ENCODE measurements around the gene CLDN6.
A peak's percentile ranks its signal among the peaks of the same experiment; 100 is the strongest.

The CLDN6 gene

DNA sequence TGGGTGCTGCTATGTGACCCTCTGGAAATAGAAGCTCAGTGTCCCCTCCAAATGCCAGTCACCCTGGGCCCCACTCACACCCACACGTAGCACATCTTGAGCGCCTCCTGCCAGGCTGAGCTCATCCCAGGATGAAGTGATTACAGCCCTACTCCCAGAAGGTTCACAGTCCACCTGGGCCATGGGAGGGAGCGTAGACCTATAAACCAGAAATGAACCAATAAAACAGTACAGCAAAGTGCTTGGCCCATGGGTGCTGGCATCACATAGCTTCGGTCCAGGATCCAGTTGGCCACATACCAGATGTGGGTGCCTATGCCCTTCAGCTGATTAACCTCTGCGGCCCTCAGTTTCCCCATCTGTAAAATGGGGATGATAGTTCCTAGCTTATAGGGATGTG is 20.9 kb upstream of the CLDN6 start:
- Histone ChIP-seq H3K9ac (ENCODE audit: low read depth in 1 of 2, low read length in 2 of 2) (peak overlapping the region in 1 of 2 donors; percentile 68), H3K9me3 (ENCODE audit: control insufficient read depth in 2 of 2, low read length in 2 of 2) (no peaks in the 10 kb centered on the region), H3K36me3 (ENCODE audit: control insufficient read depth in 2 of 2, insufficient read depth in 2 of 2, low read length in 2 of 2) (no peaks in the 10 kb centered on the region), H3K4me3 (ENCODE audit: low read length in 2 of 2) (peak overlapping the region; percentile 31 to 55), H3K4me1 (ENCODE audit: control insufficient read depth in 2 of 2, insufficient read depth in 2 of 2, low read length in 2 of 2) (peaks cover 22 to 28% of the 10 kb centered on the region in 2 donors), H3K27me3 (ENCODE audit: control insufficient read depth in 2 of 2, insufficient read depth in 2 of 2, low read length in 2 of 2) (peaks cover 23 to 25% of the 10 kb centered on the region in 2 donors), H3K27ac (ENCODE audit: low read depth in 2 of 2, low read length in 2 of 2) (peak overlapping the region; percentile 76 to 91)

DNA sequence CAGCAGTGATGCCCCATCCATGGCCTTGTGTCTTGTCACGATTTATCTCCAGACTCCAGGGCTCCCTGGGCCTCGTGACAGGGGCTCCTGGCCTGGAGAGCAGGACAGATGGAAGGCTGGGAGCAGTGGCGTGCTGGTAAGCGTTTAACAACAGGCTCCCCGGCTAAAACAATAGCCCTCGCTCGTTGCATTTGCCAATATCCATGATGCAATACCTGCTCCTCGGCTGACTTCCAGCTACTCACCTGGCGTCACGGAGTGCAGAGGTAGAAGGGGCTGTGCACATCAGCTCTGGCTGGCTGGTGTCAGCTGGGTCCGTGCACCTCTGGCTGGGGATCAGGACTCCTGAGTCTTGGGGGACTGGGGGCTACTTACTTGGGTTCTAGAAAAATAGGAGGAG is 20.3 kb upstream of the CLDN6 start:
- Histone ChIP-seq H3K4me1 (ENCODE audit: control insufficient read depth in 2 of 2, insufficient read depth in 2 of 2, low read length in 2 of 2) (peaks cover 22 to 28% of the 10 kb centered on the region in 2 donors), H3K27me3 (ENCODE audit: control insufficient read depth in 2 of 2, insufficient read depth in 2 of 2, low read length in 2 of 2) (peaks cover 19 to 24% of the 10 kb centered on the region in 2 donors)

DNA sequence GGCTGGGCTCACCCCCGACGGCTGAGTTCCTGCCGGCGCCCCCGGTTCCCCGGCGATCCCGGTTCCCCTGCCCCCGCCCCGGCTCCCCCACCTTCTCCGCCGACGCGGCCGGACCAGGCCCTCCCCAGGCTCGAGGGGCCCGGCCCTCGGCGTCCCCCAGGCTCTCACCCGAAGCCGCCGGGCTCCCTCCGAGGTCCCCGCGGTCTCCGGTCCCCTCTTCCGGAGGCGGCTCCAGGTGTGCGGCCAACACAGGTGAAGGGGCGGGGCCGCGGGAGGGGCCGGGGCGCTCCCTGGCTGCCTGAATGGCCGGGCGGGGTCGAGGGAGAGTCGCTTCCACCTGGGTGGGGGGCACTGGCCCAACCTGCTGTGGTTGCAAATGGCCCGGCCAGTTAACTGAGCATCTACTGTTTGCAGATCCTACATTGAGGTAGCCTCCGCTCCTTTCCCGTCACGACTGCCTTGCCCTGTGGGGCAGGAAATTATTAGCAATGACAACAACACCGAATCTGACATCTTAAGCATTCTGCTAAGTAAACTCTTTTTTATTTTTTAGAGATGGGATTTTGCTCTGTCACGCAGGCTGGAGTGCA is 18.8 kb upstream of the CLDN6 start, which contains the start of gene BICDL2:
Gene BICDL2 (minus strand): TSS at position 219 of the 590 bp plus-strand sequence. CDS start 1,448 bp downstream, outside the sequence.
- peak within 1 kb of the TSS; percentile 69 to 74 for H3K4me3 ChIP-seq (ENCODE audit: low read length in 2 of 2)
- H3K9me3 ChIP-seq (ENCODE audit: control insufficient read depth in 2 of 2, low read length in 2 of 2), result no peaks in the 10 kb centered on the region
- H3K27me3 ChIP-seq (ENCODE audit: control insufficient read depth in 2 of 2, insufficient read depth in 2 of 2, low read length in 2 of 2), result peaks cover 14 to 23% of the 10 kb centered on the region in 2 donors
- no peaks in the 10 kb centered on the region for H3K36me3 ChIP-seq (ENCODE audit: control insufficient read depth in 2 of 2, insufficient read depth in 2 of 2, low read length in 2 of 2)
- H3K4me1 ChIP-seq (ENCODE audit: control insufficient read depth in 2 of 2, insufficient read depth in 2 of 2, low read length in 2 of 2), result peaks cover 22 to 28% of the 10 kb centered on the region in 2 donors
- peak within 1 kb of the TSS; percentile 61 to 83 for H3K9ac ChIP-seq (ENCODE audit: low read depth in 1 of 2, low read length in 2 of 2)
- peak within 1 kb of the TSS; percentile 82 to 86 for H3K27ac ChIP-seq (ENCODE audit: low read depth in 2 of 2, low read length in 2 of 2)

More for the DNA sequence above, 20.3 kb upstream of the CLDN6 start:
- Histone ChIP-seq H3K27ac (ENCODE audit: low read depth in 2 of 2, low read length in 2 of 2) (peak overlapping the region; percentile 76 to 91), H3K36me3 (ENCODE audit: control insufficient read depth in 2 of 2, insufficient read depth in 2 of 2, low read length in 2 of 2) (no peaks in the 10 kb centered on the region), H3K4me3 (ENCODE audit: low read length in 2 of 2) (peak overlapping the region in 1 of 2 donors; percentile 31), H3K9ac (ENCODE audit: low read depth in 1 of 2, low read length in 2 of 2) (peak overlapping the region in 1 of 2 donors; percentile 68), H3K9me3 (ENCODE audit: control insufficient read depth in 2 of 2, low read length in 2 of 2) (no peaks in the 10 kb centered on the region)

DNA sequence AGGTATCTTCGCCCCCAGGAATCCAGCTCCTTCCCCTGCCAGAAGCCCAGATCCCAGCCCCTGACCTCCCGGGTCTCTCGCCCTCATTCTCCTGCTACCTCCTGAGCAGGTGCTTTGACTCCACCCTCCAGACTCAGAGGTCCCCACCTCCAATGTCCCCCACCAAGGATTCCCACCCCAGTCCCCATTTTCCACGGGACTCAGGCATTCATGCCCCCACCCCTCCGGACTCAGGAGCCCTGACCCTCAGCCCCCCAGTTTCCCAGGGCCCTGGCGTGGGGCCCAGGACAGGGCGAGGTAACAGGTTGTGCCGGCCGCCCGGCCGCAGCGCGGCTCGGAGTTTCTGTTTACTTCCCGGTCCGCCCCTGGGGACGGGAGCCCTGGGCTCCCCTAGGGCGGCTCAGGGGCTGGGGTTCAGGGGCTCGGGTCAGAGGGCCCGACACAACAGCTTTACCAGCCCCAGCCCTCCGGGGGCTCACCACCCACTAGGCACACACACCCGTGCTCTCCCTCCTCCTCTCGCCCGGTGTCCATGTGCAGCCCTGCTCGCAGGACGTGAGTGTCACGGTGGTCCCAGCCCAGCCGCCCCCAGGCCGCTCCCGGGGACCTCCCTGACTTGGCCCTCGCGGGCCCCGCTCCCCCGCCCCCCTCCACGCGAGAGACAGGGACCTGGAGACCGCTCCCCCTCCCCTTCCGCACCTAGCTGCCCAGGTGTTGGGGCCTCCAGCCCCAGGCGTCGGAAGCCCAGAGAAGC is 18.2 kb upstream of the CLDN6 start:
- Histone ChIP-seq H3K36me3 (ENCODE audit: control insufficient read depth in 2 of 2, insufficient read depth in 2 of 2, low read length in 2 of 2) (no peaks in the 10 kb centered on the region), H3K9ac (ENCODE audit: low read depth in 1 of 2, low read length in 2 of 2) (peak overlapping the region; percentile 61 to 83)

DNA sequence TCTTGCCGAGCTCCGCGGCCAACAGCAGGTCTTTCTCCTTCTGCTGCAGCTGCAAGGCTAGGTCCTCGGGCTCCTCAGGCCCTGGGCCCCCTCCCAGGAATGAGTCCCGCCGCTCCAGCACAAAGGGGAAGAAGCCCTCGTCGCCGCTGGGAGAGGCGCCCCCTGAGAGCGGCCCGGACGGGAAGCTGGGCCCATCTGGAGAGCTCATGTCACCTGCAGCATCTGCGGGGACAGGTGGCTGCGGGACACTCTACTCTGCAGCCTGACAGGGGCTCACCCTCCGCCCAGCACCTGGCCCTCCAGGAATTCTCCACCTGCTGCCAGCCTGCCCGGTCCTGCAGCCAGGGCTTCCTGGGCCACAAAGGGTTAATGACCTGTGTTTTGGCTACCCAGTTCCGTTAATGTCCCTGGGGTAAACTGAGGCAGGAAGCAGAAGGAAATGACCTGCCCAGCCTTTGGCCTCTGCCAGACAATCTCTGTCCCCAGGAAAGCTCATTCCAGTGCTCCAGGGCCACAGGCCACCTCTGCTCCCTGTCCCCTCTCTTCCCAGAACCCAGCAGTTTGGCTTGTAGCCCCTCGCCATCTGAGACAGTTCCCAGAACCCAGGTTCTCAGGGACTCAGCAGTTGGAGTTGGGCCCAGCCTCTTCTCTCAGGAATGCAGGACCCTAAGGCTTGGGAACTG is 17.4 kb upstream of the CLDN6 start:
- Histone ChIP-seq H3K4me3 (ENCODE audit: low read length in 2 of 2) (peak overlapping the region; percentile 69 to 74), H3K27me3 (ENCODE audit: control insufficient read depth in 2 of 2, insufficient read depth in 2 of 2, low read length in 2 of 2) (peaks cover 14 to 23% of the 10 kb centered on the region in 2 donors)

More for the DNA sequence above, 18.2 kb upstream of the CLDN6 start:
- Histone ChIP-seq H3K9me3 (ENCODE audit: control insufficient read depth in 2 of 2, low read length in 2 of 2) (no peaks in the 10 kb centered on the region), H3K27me3 (ENCODE audit: control insufficient read depth in 2 of 2, insufficient read depth in 2 of 2, low read length in 2 of 2) (peaks cover 14 to 23% of the 10 kb centered on the region in 2 donors), H3K4me1 (ENCODE audit: control insufficient read depth in 2 of 2, insufficient read depth in 2 of 2, low read length in 2 of 2) (peaks cover 22 to 33% of the 10 kb centered on the region in 2 donors), H3K27ac (ENCODE audit: low read depth in 2 of 2, low read length in 2 of 2) (peak overlapping the region; percentile 82 to 86), H3K4me3 (ENCODE audit: low read length in 2 of 2) (peak overlapping the region; percentile 69 to 74)

DNA sequence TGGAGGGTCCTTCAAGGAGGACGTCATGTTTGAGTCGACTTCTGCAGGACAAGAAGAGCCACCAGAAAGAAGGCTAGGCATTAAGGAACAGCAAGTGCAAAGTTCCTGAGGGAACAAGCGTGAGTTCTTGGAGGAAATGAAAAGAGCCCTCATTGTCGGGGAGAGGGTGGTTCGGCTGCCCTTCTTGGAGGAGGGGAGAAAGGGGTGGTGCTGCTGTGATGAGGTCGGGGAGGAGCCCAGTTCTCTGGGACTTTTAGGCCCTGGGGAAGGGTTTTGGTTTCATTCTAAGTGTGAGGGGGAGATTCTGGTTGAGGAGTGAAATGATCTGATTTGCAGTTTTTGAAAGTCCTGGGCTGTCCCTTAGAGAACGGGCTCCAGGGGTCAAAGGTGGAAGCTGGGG is 14.6 kb upstream of the CLDN6 start:
- Histone ChIP-seq H3K9me3 (ENCODE audit: control insufficient read depth in 2 of 2, low read length in 2 of 2) (no peaks in the 10 kb centered on the region), H3K4me3 (ENCODE audit: low read length in 2 of 2) (no peak overlapping the region), H3K36me3 (ENCODE audit: control insufficient read depth in 2 of 2, insufficient read depth in 2 of 2, low read length in 2 of 2) (peaks cover 3 to 8% of the 10 kb centered on the region in 2 donors), H3K27ac (ENCODE audit: low read depth in 2 of 2, low read length in 2 of 2) (no peak overlapping the region), H3K27me3 (ENCODE audit: control insufficient read depth in 2 of 2, insufficient read depth in 2 of 2, low read length in 2 of 2) (peaks cover 5 to 18% of the 10 kb centered on the region in 2 donors), H3K9ac (ENCODE audit: low read depth in 1 of 2, low read length in 2 of 2) (no peak overlapping the region), H3K4me1 (ENCODE audit: control insufficient read depth in 2 of 2, insufficient read depth in 2 of 2, low read length in 2 of 2) (peaks cover 18 to 20% of the 10 kb centered on the region in 2 donors)

More for the DNA sequence above, 17.4 kb upstream of the CLDN6 start:
- peaks cover 22 to 33% of the 10 kb centered on the region in 2 donors for H3K4me1 ChIP-seq (ENCODE audit: control insufficient read depth in 2 of 2, insufficient read depth in 2 of 2, low read length in 2 of 2)
- no peaks in the 10 kb centered on the region for H3K36me3 ChIP-seq (ENCODE audit: control insufficient read depth in 2 of 2, insufficient read depth in 2 of 2, low read length in 2 of 2)
- peak overlapping the region in 1 of 2 donors; percentile 86 for H3K27ac ChIP-seq (ENCODE audit: low read depth in 2 of 2, low read length in 2 of 2)
- H3K9ac ChIP-seq (ENCODE audit: low read depth in 1 of 2, low read length in 2 of 2), result peak overlapping the region; percentile 61 to 83
- no peaks in the 10 kb centered on the region for H3K9me3 ChIP-seq (ENCODE audit: control insufficient read depth in 2 of 2, low read length in 2 of 2)

DNA sequence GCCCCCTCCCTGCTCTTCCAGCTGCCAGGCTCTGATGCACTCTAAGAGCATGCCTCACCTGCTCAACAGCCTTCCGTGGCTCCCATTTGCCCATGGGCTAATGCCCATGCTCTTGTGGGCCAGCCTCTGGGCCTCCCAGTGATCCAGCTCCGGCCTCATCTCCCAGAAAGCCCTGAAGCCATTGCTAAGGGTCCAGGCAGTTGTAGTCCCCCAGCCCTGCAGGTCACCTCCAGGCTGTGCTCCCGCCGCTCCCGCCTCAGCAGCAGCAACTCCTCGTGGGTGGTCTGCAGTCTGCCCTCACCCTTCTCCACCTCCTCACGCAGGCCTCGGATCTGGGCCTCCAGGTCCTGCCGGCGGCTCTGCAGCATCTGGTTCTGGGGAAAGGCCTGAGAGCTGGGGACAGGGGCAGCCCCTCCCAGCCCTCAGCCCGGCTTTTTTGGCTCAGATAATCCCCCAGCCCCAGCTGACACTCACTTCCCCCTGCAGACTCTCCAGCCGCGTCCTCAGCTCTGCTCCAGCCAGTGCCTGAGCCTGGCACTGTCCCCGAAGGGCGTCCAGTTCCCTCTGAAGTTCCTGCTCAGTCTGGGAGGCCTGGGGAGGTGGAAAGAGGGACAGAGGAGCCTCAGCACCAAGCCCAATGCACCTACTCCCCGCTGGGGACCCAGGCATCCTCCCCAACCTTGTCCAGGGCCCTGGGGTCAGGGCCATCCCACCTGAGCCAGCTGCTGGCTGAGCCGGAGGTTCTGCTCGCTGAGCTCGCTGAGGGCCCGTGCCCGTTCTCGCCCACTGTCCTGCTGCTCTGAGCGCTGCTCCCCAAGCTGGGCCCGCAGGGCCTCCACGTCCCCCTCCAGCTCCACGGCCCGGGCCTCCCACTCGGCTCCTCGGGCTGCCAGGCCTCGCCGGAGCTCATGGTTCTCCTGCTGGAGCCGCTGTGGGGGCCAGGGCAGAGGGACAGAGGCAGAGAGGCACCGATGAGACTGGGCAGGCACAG is 12.5 kb upstream of the CLDN6 start:
- Histone ChIP-seq H3K9ac (ENCODE audit: low read depth in 1 of 2, low read length in 2 of 2) (no peak overlapping the region), H3K27me3 (ENCODE audit: control insufficient read depth in 2 of 2, insufficient read depth in 2 of 2, low read length in 2 of 2) (peaks cover 2 to 13% of the 10 kb centered on the region in 2 donors), H3K9me3 (ENCODE audit: control insufficient read depth in 2 of 2, low read length in 2 of 2) (no peaks in the 10 kb centered on the region), H3K36me3 (ENCODE audit: control insufficient read depth in 2 of 2, insufficient read depth in 2 of 2, low read length in 2 of 2) (peaks cover 14 to 24% of the 10 kb centered on the region in 2 donors), H3K27ac (ENCODE audit: low read depth in 2 of 2, low read length in 2 of 2) (no peak overlapping the region), H3K4me3 (ENCODE audit: low read length in 2 of 2) (no peak overlapping the region), H3K4me1 (ENCODE audit: control insufficient read depth in 2 of 2, insufficient read depth in 2 of 2, low read length in 2 of 2) (peaks cover 10 to 11% of the 10 kb centered on the region in 2 donors)

DNA sequence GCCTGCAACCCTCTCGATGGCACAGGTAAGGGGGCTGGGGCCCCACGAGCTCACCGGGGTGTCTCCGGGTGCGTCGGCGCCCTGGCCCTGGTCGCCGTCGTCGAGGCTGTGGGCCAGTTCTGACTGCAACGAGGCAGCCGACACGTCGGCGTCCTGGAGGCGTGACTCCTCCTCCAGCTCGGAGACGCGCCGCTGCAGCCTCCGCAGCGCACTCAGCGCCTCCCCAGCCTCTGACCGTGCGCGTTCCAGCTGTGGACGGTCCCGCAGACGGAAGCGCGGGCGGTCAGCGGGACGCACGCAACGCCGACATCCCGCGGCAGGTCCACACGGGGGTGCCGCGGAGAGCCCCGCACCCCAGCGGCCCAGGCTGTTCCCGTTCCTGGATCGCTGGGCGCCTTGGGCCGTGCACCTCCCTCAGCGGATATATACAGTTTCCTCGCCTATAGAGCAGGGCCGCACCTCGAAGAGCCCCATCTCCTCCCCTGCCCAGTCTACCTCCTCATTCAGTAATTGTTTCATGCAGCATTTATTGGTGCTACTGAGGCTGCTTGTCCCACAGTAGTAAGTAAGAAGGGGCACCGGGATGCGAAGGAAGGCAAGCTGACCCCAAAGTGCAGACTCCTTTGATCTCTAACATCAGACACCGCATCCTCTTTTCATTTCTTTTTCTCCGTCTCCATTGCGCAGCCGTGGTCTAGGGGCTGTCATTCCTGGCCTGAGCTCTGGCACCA is 11.7 kb upstream of the CLDN6 start:
- Histone ChIP-seq H3K27me3 (ENCODE audit: control insufficient read depth in 2 of 2, insufficient read depth in 2 of 2, low read length in 2 of 2) (peaks cover 0 to 8% of the 10 kb centered on the region in 2 donors), H3K4me1 (ENCODE audit: control insufficient read depth in 2 of 2, insufficient read depth in 2 of 2, low read length in 2 of 2) (peaks cover 8% of the 10 kb centered on the region in 2 donors), H3K9me3 (ENCODE audit: control insufficient read depth in 2 of 2, low read length in 2 of 2) (no peaks in the 10 kb centered on the region), H3K4me3 (ENCODE audit: low read length in 2 of 2) (peak overlapping the region in 1 of 2 donors; percentile 3), H3K27ac (ENCODE audit: low read depth in 2 of 2, low read length in 2 of 2) (no peak overlapping the region), H3K36me3 (ENCODE audit: control insufficient read depth in 2 of 2, insufficient read depth in 2 of 2, low read length in 2 of 2) (peaks cover 14 to 24% of the 10 kb centered on the region in 2 donors), H3K9ac (ENCODE audit: low read depth in 1 of 2, low read length in 2 of 2) (no peak overlapping the region)
